IMR-90 (cell line): ENCODE measurements around the gene FOXC2. TPM values are rescaled to one million over a fixed set of nuclear protein-coding genes. Genes with fewer than 3 reads are reported as not detected.
A peak's percentile ranks its signal among the peaks of the same experiment; 100 is the strongest.

Experiments
- ATAC-seq: fragments of 200-7000 bp; cut with Tn5 transposase; 2 replicates; pipeline ENCODE4 v1.9.1; 2020; ENCODE audit warnings: low read depth, mild to moderate bottlenecking, moderate library complexity
- BruUV-seq: library from RNA; stranded (reverse); fragments of 400-500 nt; replicated peaks from 2 replicates; lab custom pipeline; 2021; lab: Mats Ljungman, UMichigan
- CTCF ChIA-PET: fragments of 300-600 bp; formaldehyde crosslinking; extraction: SDS; loops from one replicate; lab custom pipeline; 2021; ENCODE audit warnings: antibody characterized with exemption; lab: Yijun Ruan, JAX
- POLR2A ChIA-PET: fragments of 300-600 bp; sonication (Branson Sonifier 250); formaldehyde crosslinking; loops from one replicate; lab custom pipeline; 2022; ENCODE audit warnings: antibody characterized with exemption; ENCODE audit not compliant: unreplicated experiment; lab: Charles Lee
- DNase-seq: peaks from one replicate; pipeline ENCODE4 v3.0.0; 2013
- H2AFZ ChIP-seq: replicated peaks from 2 replicates; pipeline ENCODE3; 2013; ENCODE audit warnings: low read length, mild to moderate bottlenecking; ENCODE audit not compliant: poor library complexity
- H2AK5ac ChIP-seq: 2 replicates; pipeline ENCODE4 v1.6.1; 2013; ENCODE audit warnings: low read depth, low read length, inconsistent platforms
- H2AK9ac ChIP-seq: replicated peaks from 2 replicates; pipeline ENCODE3; 2013; ENCODE audit warnings: mild to moderate bottlenecking, low read depth, low read length, moderate library complexity; ENCODE audit not compliant: poor library complexity
- H2BK120ac ChIP-seq: 2 replicates; pipeline ENCODE4 v1.6.1; 2013; ENCODE audit warnings: low read depth, low read length, inconsistent platforms
- H2BK15ac ChIP-seq: 3 replicates; pipeline ENCODE4 v1.6.1; 2013; ENCODE audit warnings: low read depth, low read length, inconsistent platforms
- H2BK20ac ChIP-seq: 2 replicates; pipeline ENCODE4 v1.6.1; 2013; ENCODE audit warnings: low read depth, mild to moderate bottlenecking, inconsistent platforms, low read length, moderate library complexity
- H2BK5ac ChIP-seq: 2 replicates; pipeline ENCODE4 v1.6.1; 2013; ENCODE audit warnings: mild to moderate bottlenecking, low read depth, low read length, inconsistent platforms; ENCODE audit not compliant: poor library complexity, severe bottlenecking
- H3K14ac ChIP-seq: replicated peaks from 2 replicates; pipeline ENCODE4 v1.6.1; 2013; ENCODE audit warnings: low read depth, low read length, inconsistent platforms
- H3K18ac ChIP-seq: 2 replicates; pipeline ENCODE4 v1.6.1; 2013; ENCODE audit warnings: low read depth, low read length, control low read depth
- H3K23ac ChIP-seq: 2 replicates; pipeline ENCODE4 v1.6.1; 2013; ENCODE audit warnings: low read depth, low read length, inconsistent platforms
- H3K27ac ChIP-seq: 2 replicates; pipeline ENCODE4 v1.5.1; 2013; ENCODE audit warnings: mild to moderate bottlenecking, control low read depth, low read length; ENCODE audit not compliant: insufficient read depth
- H3K27me3 ChIP-seq: 2 replicates; pipeline ENCODE4 v1.6.1; 2013; ENCODE audit warnings: low read length; ENCODE audit not compliant: control insufficient read depth, insufficient read depth
- H3K36me3 ChIP-seq: 2 replicates; pipeline ENCODE4 v1.6.1; 2013; ENCODE audit warnings: low read length, mixed read lengths; ENCODE audit not compliant: control insufficient read depth, insufficient read depth
- H3K4ac ChIP-seq: 2 replicates; pipeline ENCODE4 v1.6.1; 2013; ENCODE audit warnings: low read depth, low read length, inconsistent platforms
- H3K4me1 ChIP-seq: 2 replicates; pipeline ENCODE4 v1.6.1; 2013; ENCODE audit warnings: low read length, mixed read lengths; ENCODE audit not compliant: control insufficient read depth, insufficient read depth
- H3K4me2 ChIP-seq: 2 replicates; pipeline ENCODE4 v1.6.1; 2013; ENCODE audit warnings: low read depth, mild to moderate bottlenecking, control low read depth, low read length, moderate library complexity
- H3K4me3 ChIP-seq: 2 replicates; pipeline ENCODE4 v1.5.1; 2013; ENCODE audit warnings: low read depth, mild to moderate bottlenecking, control low read depth, low read length, moderate library complexity; ENCODE audit not compliant: insufficient read depth
- H3K56ac ChIP-seq: 2 replicates; pipeline ENCODE4 v1.6.1; 2013; ENCODE audit warnings: low read length, inconsistent platforms; ENCODE audit not compliant: insufficient read depth; ENCODE audit errors: extremely low read depth
- H3K79me1 ChIP-seq, 2 experiments: 2 replicates each; pipeline ENCODE4 v1.6.1; 2013; ENCODE audit warnings: low read length in 2 of 2, inconsistent platforms in 1 of 2, low read depth in 1 of 2
- H3K9ac ChIP-seq: 2 replicates; pipeline ENCODE4 v1.6.1; 2013; ENCODE audit warnings: low read depth, low read length, control low read depth
- H3K9me1 ChIP-seq: 2 replicates; pipeline ENCODE4 v1.6.1; 2013; ENCODE audit warnings: low read length, inconsistent platforms; ENCODE audit not compliant: insufficient read depth
- H3K9me3 ChIP-seq: 2 replicates; pipeline ENCODE4 v1.6.1; 2013; ENCODE audit warnings: low read length; ENCODE audit not compliant: control insufficient read depth, insufficient read depth
- H4K20me1 ChIP-seq: 2 replicates; pipeline ENCODE4 v1.6.1; 2013; ENCODE audit warnings: low read length, inconsistent platforms; ENCODE audit not compliant: insufficient read depth
- H4K5ac ChIP-seq: 2 replicates; pipeline ENCODE4 v1.6.1; 2013; ENCODE audit warnings: mild to moderate bottlenecking, low read depth, low read length, control low read depth
- H4K8ac ChIP-seq, 2 experiments: 2 replicates each; pipeline ENCODE4 v1.6.1; 2013; ENCODE audit warnings: low read depth in 2 of 2, low read length in 2 of 2, control low read depth in 1 of 2, inconsistent platforms in 1 of 2
- H4K91ac ChIP-seq: 2 replicates; pipeline ENCODE4 v1.6.1; 2013; ENCODE audit warnings: low read depth, low read length, inconsistent platforms; ENCODE audit not compliant: insufficient read depth
- BHLHE40 ChIP-seq: fragments of 150-350 bp; IDR thresholded peaks from 2 replicates; pipeline ENCODE4 v1.6.1; 2016; ENCODE audit warnings: mild to moderate bottlenecking, low read depth, low read length
- CHD1 ChIP-seq: IDR thresholded peaks from 2 replicates; pipeline ENCODE4 v1.6.1; 2012; ENCODE audit warnings: low read depth, low read length, improper control_type of control experiment
- FOS ChIP-seq: fragments of 150-350 bp; IDR thresholded peaks from 2 replicates; pipeline ENCODE4 v1.6.1; 2016; ENCODE audit warnings: low read depth, low read length
- MAZ ChIP-seq: IDR thresholded peaks from 2 replicates; pipeline ENCODE4 v1.6.1; 2012; ENCODE audit warnings: low read depth, mild to moderate bottlenecking, low read length, improper control_type of control experiment, moderate library complexity, borderline replicate concordance
- MXI1 ChIP-seq: IDR thresholded peaks from 2 replicates; pipeline ENCODE4 v1.6.1; 2012; ENCODE audit warnings: low read depth, mild to moderate bottlenecking, low read length, moderate library complexity, borderline replicate concordance
- NFE2L2 ChIP-seq: fragments of 150-350 bp; IDR thresholded peaks from 2 replicates; pipeline ENCODE4 v1.6.1; 2016; ENCODE audit warnings: low read depth, mild to moderate bottlenecking, low read length
- RAD21 ChIP-seq: IDR thresholded peaks from 2 replicates; pipeline ENCODE4 v1.6.1; 2012; ENCODE audit warnings: low read length, improper control_type of control experiment
- RCOR1 ChIP-seq: IDR thresholded peaks from 2 replicates; pipeline ENCODE4 v1.6.1; 2012; ENCODE audit warnings: mild to moderate bottlenecking, low read length, improper control_type of control experiment; ENCODE audit not compliant: insufficient replicate concordance
- RFX5 ChIP-seq: IDR thresholded peaks from 2 replicates; pipeline ENCODE4 v1.8.0; 2012; ENCODE audit warnings: low read depth, mild to moderate bottlenecking, low read length, moderate library complexity
- SMC3 ChIP-seq: fragments of 150-350 bp; IDR thresholded peaks from 2 replicates; pipeline ENCODE4 v1.6.1; 2016; ENCODE audit warnings: low read depth, mild to moderate bottlenecking, antibody characterized with exemption, low read length, moderate library complexity
- WGBS, 2 experiments: methylation state at CpG; one replicate each; pipeline versions ENCODE4 v1.1.5 to v1.1.7; 2013; ENCODE audit warnings: missing lambda C conversion rate in 2 of 2; ENCODE audit not compliant: insufficient read length in 1 of 2; ENCODE audit errors: extremely low coverage in 2 of 2; 5-methylcytosine and 5-hydroxymethylcytosine counted together
- dilution Hi-C: fragments of 300-500 bp; cut with HindIII; formaldehyde crosslinking; loops from one replicate; pipeline ENCODE4 v1.14.3; 2018; ENCODE audit warnings: low sequenced_read_pairs; ENCODE audit not compliant: unreplicated experiment
- in situ Hi-C: fragments of 300-500 bp; cut with MboI; formaldehyde crosslinking; loops from 3 replicates; pipeline ENCODE4 v1.14.3; 2019; ENCODE audit warnings: low sequenced_read_pairs, inconsistent platforms, mixed read lengths
- intact Hi-C: fragments of 100-400 bp; cut with micrococcal nuclease; formaldehyde crosslinking; loops from 2 replicates; pipeline ENCODE4 v1.10.0; 2022
- polyA plus RNA-seq, 3 experiments: library from polyadenylated mRNA; depleted of rRNA; stranded (reverse); fragments of >200 nt; gene quantifications; 2 replicates each; pipeline ENCODE4 v1.2.3, GENCODE V29; 2012; ENCODE audit warnings: low replicate concordance in 1 of 3
- total RNA-seq: library from RNA; depleted of rRNA; stranded (reverse); fragments of >200 nt; gene quantifications from 2 replicates; pipeline ENCODE4 v1.2.3, GENCODE V29; 2012
- TF ChIP-seq, protein P1 (sequence below): fragments of 150-350 bp; IDR thresholded peaks from 2 replicates; pipeline ENCODE4 v1.6.1; 2017; ENCODE audit warnings: mild to moderate bottlenecking, antibody characterized with exemption, low read length, low read depth
- TF ChIP-seq, protein P2 (sequence below): conservative IDR thresholded peaks from 2 replicates; pipeline ENCODE4 v1.5.1; 2012; ENCODE audit warnings: mild to moderate bottlenecking, low read depth, low read length, improper control_type of control experiment

FOXC2 gene
- total and polyA plus RNA-seq, 2 of the 4 experiments (the other 2 are of a cell fraction) = 0.90 to 6.4 TPM

DNA sequence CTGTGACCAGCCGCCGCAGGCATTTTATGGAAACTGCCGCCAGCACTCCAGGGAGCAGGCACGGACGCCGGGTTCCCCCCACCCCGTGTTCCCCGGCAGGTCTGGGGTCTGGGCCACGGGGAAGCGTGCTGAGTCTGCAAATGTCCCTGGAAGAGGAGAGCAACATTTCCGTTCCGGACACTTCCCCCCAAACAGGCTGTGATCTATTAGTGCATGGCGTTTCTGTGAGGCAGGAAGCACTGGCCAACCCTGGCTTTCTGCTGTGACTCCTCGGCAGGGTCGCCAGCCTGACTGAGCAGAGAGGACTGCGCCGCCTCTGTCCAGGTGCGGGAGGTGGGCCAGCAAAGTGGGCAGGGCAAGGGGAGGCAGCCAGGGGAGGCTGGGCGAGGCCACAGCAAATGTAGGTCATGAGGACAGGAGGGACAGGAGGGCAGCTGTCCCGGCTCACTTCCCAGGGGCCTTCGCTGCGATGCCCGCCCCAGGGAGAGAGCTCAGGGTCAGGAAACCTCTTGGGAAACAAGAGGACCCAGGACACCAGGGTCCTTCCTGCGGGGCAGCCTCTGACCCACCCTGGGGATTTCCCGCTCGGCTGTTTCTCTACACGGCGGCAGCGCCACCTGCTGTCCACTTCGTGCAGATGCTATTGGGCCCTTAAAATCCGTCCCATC is 46.8 kb upstream of the FOXC2 start:
- ATAC-seq (peak; percentile 42), DNase-seq (peak; percentile 77)
- in situ Hi-C loops = loop anchor here (5.0 kb wide), 2 partner anchors 447 to 697 kb away; no protein-coding TSS in a partner anchor
- intact Hi-C loops = loop anchor here (1.0 to 5.0 kb wide), 2 partner anchors 475 to 502 kb away; no protein-coding TSS in a partner anchor
- dilution Hi-C loops = no loop called here
- no peak overlapping the region for H2BK15ac ChIP-seq
- peak overlapping the region; percentile 87 for H2AK9ac ChIP-seq
- peak overlapping the region; percentile 29 for H2BK5ac ChIP-seq
- no peak overlapping the region for H3K18ac ChIP-seq
- no peak overlapping the region; the same call in 1 of the 2 replicates for H3K56ac ChIP-seq
- peak overlapping the region; percentile 82 for H2AFZ ChIP-seq
- peak overlapping the region; percentile 59 for H2AK5ac ChIP-seq
- no peaks in the 10 kb centered on the region for H3K27me3 ChIP-seq
- peaks cover 0 to 39% of the 10 kb centered on the region in 2 experiments; a peak in 2 of 4 replicates for H3K79me1 ChIP-seq
- peak overlapping the region; percentile 30 for H3K27ac ChIP-seq
- H3K23ac ChIP-seq = no peak overlapping the region; the same call in 1 of the 2 replicates
- H3K14ac ChIP-seq = no peak overlapping the region
- peak overlapping the region; percentile 34 for H3K4ac ChIP-seq
- peaks cover 35% of the 10 kb centered on the region for H3K36me3 ChIP-seq
- ChIA-PET POLR2A (interaction anchor here (1.5 kb wide), 1 partner anchor 164 kb away, joined by 3 read pairs; no protein-coding TSS in a partner anchor), CTCF (interaction anchor here (0.7 to 1.1 kb wide), 3 partner anchors 133 to 488 kb away, joined by 3 to 4 read pairs (median 4); no protein-coding TSS in a partner anchor)
- no peaks in the 10 kb centered on the region for H3K9me3 ChIP-seq
- H3K4me2 ChIP-seq = peak overlapping the region; percentile 59
- peak overlapping the region; percentile 37; the same call in 1 of the 2 replicates for H3K9ac ChIP-seq
- H3K4me1 ChIP-seq = peaks cover 14% of the 10 kb centered on the region
- peaks cover 5% of the 10 kb centered on the region for H3K9me1 ChIP-seq
- H4K5ac ChIP-seq = peak overlapping the region; percentile 14; the same call in 1 of the 2 replicates
- H2BK120ac ChIP-seq = peak overlapping the region; percentile 17; the same call in 1 of the 2 replicates
- H4K20me1 ChIP-seq = peaks cover 34% of the 10 kb centered on the region
- H3K4me3 ChIP-seq = peak overlapping the region; percentile 13; the same call in 1 of the 2 replicates
- 0 out of 2 replicates have a peak overlapping the region, but pooled peaks have one; percentile 49 for H2BK20ac ChIP-seq
- 5% methylated on average over 4 of the region's 31 CpGs; no CpG with 5 or more reads in 1 of the 2 experiments for WGBS, 2 experiments
- peak overlapping the region in 1 of 2 experiments; percentile 47; a peak in 1 of 4 replicates for H4K8ac ChIP-seq
- no TSS peak for BruUV-seq
- H4K91ac ChIP-seq = peak overlapping the region; percentile 50
- TF ChIP-seq, protein P1, sequence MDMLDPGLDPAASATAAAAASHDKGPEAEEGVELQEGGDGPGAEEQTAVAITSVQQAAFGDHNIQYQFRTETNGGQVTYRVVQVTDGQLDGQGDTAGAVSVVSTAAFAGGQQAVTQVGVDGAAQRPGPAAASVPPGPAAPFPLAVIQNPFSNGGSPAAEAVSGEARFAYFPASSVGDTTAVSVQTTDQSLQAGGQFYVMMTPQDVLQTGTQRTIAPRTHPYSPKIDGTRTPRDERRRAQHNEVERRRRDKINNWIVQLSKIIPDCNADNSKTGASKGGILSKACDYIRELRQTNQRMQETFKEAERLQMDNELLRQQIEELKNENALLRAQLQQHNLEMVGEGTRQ = no peak
- TF ChIP-seq BHLHE40 (no peak), FOS (no peak), RCOR1 (no peak), RFX5 (no peak), CHD1 (no peak), NFE2L2 (no peak), MXI1 (no peak), RAD21 (peak; percentile 77), MAZ (no peak), SMC3 (peak; percentile 63)
- TF ChIP-seq, protein P2, sequence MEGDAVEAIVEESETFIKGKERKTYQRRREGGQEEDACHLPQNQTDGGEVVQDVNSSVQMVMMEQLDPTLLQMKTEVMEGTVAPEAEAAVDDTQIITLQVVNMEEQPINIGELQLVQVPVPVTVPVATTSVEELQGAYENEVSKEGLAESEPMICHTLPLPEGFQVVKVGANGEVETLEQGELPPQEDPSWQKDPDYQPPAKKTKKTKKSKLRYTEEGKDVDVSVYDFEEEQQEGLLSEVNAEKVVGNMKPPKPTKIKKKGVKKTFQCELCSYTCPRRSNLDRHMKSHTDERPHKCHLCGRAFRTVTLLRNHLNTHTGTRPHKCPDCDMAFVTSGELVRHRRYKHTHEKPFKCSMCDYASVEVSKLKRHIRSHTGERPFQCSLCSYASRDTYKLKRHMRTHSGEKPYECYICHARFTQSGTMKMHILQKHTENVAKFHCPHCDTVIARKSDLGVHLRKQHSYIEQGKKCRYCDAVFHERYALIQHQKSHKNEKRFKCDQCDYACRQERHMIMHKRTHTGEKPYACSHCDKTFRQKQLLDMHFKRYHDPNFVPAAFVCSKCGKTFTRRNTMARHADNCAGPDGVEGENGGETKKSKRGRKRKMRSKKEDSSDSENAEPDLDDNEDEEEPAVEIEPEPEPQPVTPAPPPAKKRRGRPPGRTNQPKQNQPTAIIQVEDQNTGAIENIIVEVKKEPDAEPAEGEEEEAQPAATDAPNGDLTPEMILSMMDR = peak; percentile 87
